T-helper 2 cell treated with Interferon-gamma antibody and Interleukin-4, amounts not matched to agents 5 μg/mL and 100 μg/mL, for 36 hours (primary cell): Measurements from ENCODE around the gene DCANP1.

Source experiments
- DNase-seq: peaks from one replicate; pipeline ENCODE4 v3.0.0; 2021; ENCODE audit warnings: low spot score
- H3K27ac Mint-ChIP-seq: one replicate; pipeline ENCODE4 v1.8.0; 2021; ENCODE audit warnings: mild to moderate bottlenecking, mixed read lengths
- H3K27me3 Mint-ChIP-seq: one replicate; pipeline ENCODE4 v1.8.0; 2021; ENCODE audit warnings: low read depth, mixed read lengths
- H3K36me3 Mint-ChIP-seq: one replicate; pipeline ENCODE4 v1.8.0; 2021; ENCODE audit warnings: low read depth, mixed read lengths
- H3K4me1 Mint-ChIP-seq: one replicate; pipeline ENCODE4 v1.8.0; 2021; ENCODE audit warnings: low read depth, mixed read lengths
- H3K4me3 Mint-ChIP-seq: one replicate; pipeline ENCODE4 v1.8.0; 2022; ENCODE audit warnings: mild to moderate bottlenecking, moderate library complexity, mixed read lengths
- H3K9me3 Mint-ChIP-seq: one replicate; pipeline ENCODE4 v1.8.0; 2021; ENCODE audit warnings: mixed read lengths

Gene DCANP1

DNA sequence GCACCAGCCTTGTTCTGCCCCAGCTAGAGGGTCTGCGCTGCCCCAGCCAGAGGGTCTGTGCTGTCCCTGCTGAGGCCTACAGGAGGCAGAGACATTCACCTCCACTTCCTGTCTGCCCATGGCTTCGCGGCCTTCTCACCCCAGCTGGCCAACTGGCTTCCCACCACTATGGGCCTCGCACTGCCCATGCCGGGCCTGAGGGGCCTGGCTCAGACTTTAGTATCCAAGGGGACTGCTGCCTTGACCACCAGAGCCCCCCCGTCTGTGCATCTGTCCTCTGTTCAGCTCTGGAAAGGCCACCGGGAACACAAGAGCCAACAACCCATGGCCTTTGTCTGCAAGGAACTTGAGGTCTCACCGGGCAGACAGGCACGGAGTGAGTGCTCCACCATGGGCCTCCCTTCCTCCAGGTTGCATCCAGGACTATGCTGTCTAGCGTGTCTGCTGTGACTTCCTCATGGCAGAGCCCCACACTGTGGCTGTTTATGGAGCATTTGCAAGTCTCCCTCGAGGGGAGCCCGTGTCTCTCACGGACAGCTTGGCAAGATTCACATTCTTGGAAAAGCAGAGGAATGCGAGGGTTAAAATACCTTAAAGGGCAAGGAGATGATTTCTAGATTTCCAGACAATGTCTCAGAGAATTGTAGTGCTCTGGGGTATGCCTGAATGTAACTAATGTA lies 1.7 kb downstream of the DCANP1 start:
- H3K27ac Mint-ChIP-seq, result no peak overlapping the region
- no peak for DNase-seq
- no peaks in the 10 kb centered on the region for H3K36me3 Mint-ChIP-seq
- no peaks in the 10 kb centered on the region for H3K9me3 Mint-ChIP-seq
- no peak overlapping the region for H3K4me3 Mint-ChIP-seq
- H3K4me1 Mint-ChIP-seq, result no peaks in the 10 kb centered on the region
- peaks cover 6% of the 10 kb centered on the region for H3K27me3 Mint-ChIP-seq

DNA sequence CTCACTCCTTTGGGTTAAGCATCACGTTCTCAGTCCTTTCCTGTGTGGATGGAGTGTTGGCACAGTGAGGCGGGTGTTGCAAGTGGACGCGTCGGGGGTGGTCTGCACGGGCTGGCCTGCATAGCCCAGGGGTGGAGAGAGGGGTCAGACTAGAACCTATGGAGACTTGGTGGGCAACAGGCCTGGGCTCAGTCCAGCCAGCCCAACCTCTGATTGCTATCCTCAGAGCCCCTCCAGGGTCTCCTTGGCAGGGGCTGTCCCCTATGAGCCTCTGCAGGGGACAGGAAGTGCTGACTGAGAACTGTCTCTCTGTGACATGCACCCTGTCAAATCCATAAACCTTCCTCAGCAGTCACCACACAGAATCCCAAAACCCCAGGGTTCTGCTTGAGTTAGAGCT lies 2.3 kb downstream of the DCANP1 start:
- no peaks in the 10 kb centered on the region for H3K4me1 Mint-ChIP-seq
- no peak for DNase-seq
- no peaks in the 10 kb centered on the region for H3K36me3 Mint-ChIP-seq
- H3K9me3 Mint-ChIP-seq, result no peaks in the 10 kb centered on the region
- no peak overlapping the region for H3K27ac Mint-ChIP-seq
- no peak overlapping the region for H3K4me3 Mint-ChIP-seq
- H3K27me3 Mint-ChIP-seq, result peaks cover 6% of the 10 kb centered on the region

DNA sequence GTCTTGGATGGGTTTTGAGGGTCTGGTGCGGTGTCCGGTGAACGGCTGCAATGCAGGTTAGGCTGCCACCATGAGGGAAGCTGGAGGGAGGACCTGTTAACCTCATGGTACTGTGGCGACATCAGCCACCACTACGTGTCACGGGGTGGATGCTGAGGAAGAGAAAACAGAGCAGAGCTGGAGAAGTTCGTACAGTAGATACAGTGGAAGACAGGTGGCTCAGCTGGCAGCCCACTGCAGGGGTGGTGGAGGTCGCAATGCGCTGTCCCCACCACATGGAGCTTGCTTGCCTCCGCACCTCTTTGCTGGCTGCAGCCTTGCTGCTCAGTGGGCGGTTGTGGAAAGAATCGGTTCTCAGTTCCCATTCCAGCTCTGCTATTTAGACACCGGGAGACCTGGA lies 2.8 kb downstream of the DCANP1 start:
- Mint-ChIP-seq H3K4me3 (no peak overlapping the region), H3K27me3 (peaks cover 6% of the 10 kb centered on the region), H3K9me3 (no peaks in the 10 kb centered on the region), H3K36me3 (no peaks in the 10 kb centered on the region), H3K4me1 (no peaks in the 10 kb centered on the region), H3K27ac (no peak overlapping the region)
- DNase-seq, result no peak

DNA sequence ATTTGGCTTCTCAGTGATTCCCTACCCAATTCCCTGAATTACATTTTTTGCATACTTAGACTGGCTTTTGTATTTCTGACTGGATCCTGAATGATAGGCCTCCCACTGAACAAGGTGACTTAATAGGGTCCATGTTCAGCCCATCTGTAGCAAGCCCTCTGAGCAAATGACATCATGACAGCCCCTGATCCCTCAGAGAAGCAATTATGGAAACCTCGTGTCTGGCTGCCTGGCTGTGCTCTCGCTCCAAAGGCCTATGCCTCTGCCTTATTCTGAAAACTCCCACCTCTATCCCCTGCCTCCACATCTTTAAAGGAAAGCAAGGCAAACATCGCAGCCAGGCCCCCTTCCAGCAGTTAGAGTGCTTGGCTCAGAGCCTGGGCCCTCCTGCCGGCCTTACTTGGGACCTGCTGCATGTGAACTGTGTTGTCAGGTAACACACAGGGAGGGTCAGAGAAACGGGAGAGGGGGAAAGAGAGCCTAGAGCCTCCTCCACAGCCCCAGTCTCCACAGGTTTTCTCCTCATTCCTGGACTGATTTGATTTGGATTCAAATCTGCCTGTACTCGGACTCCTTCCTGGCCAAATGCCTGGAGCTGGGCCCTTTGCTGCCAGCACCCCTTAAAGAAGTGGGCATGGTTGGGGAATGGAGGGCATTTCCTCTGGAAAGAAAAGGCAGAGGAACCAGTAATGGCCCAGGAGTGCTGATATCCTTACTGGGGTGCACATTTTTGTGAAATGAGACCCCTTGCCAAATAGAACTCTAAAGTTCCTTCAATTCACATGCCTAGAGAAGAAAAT lies 3.8 kb downstream of the DCANP1 start:
- no peak for DNase-seq
- no peaks in the 10 kb centered on the region for H3K36me3 Mint-ChIP-seq
- no peaks in the 10 kb centered on the region for H3K9me3 Mint-ChIP-seq
- peaks cover 6% of the 10 kb centered on the region for H3K27me3 Mint-ChIP-seq
- H3K4me1 Mint-ChIP-seq, result no peaks in the 10 kb centered on the region
- no peak overlapping the region for H3K27ac Mint-ChIP-seq
- H3K4me3 Mint-ChIP-seq, result no peak overlapping the region

DNA sequence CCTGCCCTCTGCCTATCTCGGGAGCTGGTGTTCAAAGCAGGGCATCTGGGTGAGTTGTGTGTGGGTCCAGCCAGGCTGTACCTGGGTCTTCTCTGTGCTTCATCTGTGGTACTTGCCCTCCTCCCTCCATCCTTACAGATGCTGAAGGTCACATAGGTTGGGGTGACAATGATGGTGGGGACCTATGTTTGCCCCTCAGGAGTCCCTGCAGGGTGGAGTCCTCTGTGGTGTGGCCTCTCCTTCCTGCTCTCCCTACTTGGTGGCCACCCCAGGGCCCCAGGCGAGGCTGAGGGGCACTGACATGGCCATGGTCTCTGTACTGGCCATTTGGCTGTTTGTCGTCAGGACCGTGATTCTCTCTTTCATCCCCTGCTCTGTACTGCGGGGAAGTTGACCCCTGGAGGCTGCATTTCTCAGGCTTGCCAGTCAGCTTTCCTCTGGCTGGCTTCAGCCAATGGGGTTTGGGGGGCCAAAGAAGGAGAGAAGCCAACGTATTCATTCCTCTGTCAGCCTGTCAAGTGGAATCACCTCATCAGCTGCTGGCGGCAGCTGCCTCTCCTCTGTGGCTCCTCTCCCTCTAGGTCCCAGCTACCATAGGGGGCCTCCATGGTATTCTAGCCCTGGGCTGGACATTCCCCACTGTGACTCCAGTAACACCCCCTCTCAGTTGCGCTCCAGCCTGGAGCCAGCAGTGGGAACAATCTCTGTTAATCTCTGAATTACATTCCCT lies 4.6 kb downstream of the DCANP1 start:
- Mint-ChIP-seq H3K4me1 (no peaks in the 10 kb centered on the region), H3K27ac (no peak overlapping the region), H3K36me3 (no peaks in the 10 kb centered on the region), H3K4me3 (no peak overlapping the region), H3K9me3 (no peaks in the 10 kb centered on the region), H3K27me3 (peaks cover 7% of the 10 kb centered on the region)
- DNase-seq, result no peak

DNA sequence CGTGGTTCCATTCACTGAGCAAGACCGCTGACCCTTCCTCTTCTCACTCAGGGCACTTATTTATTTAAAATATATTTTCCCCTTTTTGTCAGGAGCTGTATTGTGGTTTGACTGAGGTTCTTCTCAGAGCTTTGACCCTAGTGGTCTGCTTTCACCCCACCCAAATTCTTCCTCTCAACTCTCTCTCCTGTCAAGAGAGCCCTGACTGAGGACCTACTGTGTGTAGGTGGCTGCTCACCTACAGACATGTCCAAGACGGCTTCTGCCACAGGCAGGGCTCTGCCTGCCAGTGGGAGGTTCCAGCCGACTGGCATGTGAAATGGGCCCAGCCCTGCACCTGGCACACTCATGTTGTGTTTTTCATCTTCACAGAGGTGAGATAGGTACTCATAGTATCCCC lies 5.2 kb downstream of the DCANP1 start:
- H3K27me3 Mint-ChIP-seq, result peaks cover 9% of the 10 kb centered on the region
- no peaks in the 10 kb centered on the region for H3K36me3 Mint-ChIP-seq
- no peak overlapping the region for H3K27ac Mint-ChIP-seq
- H3K9me3 Mint-ChIP-seq, result no peaks in the 10 kb centered on the region
- no peak overlapping the region for H3K4me3 Mint-ChIP-seq
- no peaks in the 10 kb centered on the region for H3K4me1 Mint-ChIP-seq
- DNase-seq, result no peak

DNA sequence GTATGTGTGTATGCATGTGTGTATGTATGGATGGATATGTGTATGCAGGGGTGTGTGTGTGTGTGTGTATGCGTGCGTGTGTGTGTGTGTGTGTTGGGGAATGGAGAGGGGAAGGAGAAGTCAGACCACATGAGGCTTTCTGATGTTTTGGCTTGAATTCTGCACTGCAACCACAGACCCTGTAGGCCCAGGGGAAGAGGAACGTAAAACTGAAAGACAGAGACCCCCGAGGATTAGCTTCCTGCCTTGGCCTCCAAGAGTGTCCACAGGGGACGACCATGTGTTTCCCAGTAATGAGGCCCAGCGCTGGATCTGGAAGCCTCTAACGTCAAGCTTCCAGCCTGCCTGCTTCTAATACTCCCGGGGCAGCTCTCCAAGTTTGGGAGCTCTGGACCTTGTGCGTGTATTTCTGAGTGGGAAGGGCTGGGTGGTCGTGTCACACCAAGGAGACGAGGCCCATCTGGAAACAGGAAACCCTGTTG lies 5.8 kb downstream of the DCANP1 start:
- Mint-ChIP-seq H3K9me3 (no peaks in the 10 kb centered on the region), H3K27me3 (peaks cover 6% of the 10 kb centered on the region), H3K36me3 (no peaks in the 10 kb centered on the region), H3K4me3 (no peak overlapping the region), H3K27ac (no peak overlapping the region), H3K4me1 (no peaks in the 10 kb centered on the region)
- no peak for DNase-seq

DNA sequence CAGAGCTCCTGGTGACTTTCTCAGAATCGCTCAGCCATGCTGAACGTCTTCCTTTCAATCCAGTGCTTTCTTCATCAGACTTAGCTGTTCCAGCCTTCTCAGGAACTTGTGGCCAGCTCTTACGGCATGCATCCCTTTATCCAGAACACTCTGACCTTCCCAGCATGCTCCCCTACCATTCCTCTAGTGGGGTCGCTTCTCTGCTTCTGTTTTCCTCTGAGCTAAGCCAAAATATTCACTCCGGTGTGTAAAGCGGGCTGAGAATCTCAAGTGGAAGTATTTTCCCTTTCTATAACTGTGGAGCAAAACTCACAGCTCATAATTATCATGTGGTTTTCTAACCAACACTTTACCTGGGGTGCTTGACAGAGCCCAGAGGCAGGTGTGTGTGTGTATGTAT lies 6.2 kb downstream of the DCANP1 start:
- Mint-ChIP-seq H3K27me3 (peaks cover 8% of the 10 kb centered on the region), H3K4me3 (no peak overlapping the region), H3K27ac (no peak overlapping the region), H3K9me3 (no peaks in the 10 kb centered on the region), H3K4me1 (no peaks in the 10 kb centered on the region), H3K36me3 (no peaks in the 10 kb centered on the region)
- DNase-seq, result no peak

DNA sequence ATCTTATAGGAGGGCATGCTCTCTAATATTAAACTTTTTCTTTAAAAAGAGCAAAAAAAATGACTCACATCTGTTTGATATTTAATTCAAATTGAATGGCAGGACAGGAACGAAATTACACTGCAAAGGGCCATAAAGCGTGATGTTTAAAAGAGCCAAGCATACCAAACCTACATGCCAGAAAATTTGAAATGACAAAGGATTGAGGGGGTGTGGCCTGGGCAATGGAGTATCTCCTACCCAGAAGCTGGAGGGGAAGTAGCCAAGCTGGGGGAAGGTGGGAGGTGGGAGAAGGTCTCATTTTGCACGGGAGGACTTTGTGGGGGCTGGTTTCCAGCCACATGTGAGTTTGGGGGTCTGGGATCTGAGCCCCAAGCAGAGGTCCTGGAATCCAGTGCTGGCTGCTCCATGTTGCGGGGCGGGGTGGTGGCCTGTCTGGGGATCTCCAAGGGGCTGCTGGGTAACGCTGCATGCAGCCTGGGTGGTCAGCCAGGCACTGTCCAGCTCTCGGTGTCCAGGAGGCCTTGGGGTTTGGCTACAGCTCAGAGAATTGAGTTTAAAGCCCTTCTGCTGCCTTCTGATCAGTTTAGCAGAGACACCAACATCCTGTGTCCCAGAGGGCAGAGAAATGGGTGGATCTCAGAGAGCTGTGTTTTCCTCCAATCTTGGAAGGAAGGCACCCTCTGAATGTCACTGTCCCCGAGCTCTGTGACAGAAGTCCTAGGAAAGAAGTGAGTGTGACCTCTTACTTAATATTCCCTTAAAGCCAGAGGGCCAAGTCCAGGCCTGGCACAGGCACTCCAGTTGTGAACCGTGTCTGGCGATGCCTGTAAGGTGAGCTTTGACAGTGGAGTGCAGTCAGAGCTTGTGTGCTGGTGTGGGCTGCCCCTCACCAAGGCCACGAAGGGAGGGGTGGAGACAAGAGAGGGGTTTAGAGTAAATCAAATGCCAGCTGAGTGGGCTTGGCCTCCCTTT lies 7.6 kb downstream of the DCANP1 start:
- no peak for DNase-seq
- Mint-ChIP-seq H3K4me3 (no peak overlapping the region), H3K4me1 (no peaks in the 10 kb centered on the region), H3K27ac (no peak overlapping the region), H3K9me3 (no peaks in the 10 kb centered on the region), H3K36me3 (no peaks in the 10 kb centered on the region), H3K27me3 (peaks cover 15% of the 10 kb centered on the region)

DNA sequence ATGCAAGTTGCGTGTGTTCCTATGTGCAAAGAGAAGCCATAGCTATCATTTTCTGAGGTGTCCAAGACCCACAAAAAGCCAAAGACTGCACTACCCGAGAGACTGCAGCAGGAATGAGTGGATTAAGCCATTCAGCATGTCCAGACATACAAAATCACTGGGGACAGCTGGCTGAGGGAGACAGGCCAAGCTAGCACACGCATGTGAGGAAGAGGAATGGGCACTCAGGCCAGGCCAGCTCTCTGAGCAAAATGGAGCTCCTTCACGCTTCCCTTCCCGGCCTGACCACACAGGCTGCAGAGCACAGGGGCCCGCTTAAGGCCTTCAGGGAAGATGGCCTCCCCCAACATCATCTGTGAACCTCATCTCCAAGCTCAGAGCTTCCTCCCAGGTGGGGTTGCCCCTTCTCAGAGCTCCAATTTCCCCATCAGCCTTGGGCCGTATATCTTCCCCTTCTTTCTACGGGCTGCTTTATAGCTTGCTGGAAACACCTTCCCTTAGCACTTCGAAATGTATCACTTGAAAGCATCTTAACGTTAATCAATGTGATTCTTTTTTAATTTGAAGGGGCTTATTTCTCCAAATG lies 8.4 kb downstream of the DCANP1 start:
- no peak overlapping the region for H3K4me3 Mint-ChIP-seq
- no peak for DNase-seq
- H3K27ac Mint-ChIP-seq, result no peak overlapping the region
- H3K36me3 Mint-ChIP-seq, result no peaks in the 10 kb centered on the region
- H3K27me3 Mint-ChIP-seq, result peaks cover 15% of the 10 kb centered on the region
- H3K9me3 Mint-ChIP-seq, result no peaks in the 10 kb centered on the region
- H3K4me1 Mint-ChIP-seq, result no peaks in the 10 kb centered on the region

DNA sequence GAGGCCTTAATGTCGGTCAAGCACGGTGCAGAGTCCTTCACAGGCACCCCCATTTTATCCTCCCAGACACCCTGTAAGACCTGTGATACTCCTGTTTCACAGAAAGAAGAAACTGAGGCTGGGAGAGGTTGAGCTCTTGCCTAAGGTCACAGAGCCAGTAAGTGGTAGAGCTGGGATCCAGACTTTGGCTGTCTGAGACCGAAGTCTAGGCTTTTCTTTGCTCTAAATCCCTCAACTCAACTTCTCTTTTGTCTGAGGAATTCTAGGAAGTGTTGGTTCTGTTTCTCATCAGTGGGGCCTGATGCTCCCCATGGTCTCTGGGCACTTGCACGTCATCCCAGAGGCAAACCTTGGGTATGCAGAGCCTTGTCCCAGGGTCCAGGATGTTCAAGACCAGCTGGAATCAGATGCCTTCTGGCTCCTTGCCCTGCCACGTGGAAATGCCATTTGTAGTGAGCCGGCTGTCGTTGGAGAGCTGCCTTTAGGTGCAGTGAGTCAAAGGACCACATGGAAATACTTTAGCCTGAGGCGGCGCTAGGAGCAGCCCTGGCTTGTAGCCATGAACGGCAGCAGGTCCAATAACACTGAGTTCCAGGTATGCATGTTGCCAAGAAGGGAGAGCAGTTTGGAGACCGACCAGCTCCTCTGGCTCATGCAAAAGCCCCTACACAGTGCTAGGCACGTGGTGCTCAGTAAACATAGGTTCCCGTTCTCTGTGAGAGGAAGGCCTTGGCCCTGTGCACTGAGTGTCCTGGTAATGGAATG lies 9.2 kb downstream of the DCANP1 start:
- H3K36me3 Mint-ChIP-seq, result no peaks in the 10 kb centered on the region
- no peaks in the 10 kb centered on the region for H3K4me1 Mint-ChIP-seq
- no peak for DNase-seq
- H3K27me3 Mint-ChIP-seq, result peaks cover 15% of the 10 kb centered on the region
- H3K9me3 Mint-ChIP-seq, result no peaks in the 10 kb centered on the region
- H3K27ac Mint-ChIP-seq, result no peak overlapping the region
- H3K4me3 Mint-ChIP-seq, result no peak overlapping the region

DNA sequence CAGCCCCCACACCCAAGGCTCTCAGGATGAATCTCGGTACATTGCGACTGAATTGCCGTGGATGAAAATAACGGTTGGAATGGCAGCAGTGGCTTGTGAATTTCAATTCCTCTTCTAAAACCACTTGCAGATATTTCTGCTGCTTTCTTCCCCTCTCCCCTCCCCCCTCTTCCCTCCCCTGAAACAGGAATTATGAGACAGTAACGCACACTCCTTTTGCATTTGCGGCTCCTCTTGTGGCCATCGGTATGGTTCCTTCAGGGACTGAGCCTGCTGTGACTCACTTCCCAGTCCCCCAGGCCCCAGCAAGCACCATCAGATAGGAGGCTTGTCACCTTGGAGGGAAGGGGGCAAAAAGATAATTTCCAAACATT lies 9.7 kb downstream of the DCANP1 start:
- H3K27me3 Mint-ChIP-seq, result peaks cover 15% of the 10 kb centered on the region
- no peak overlapping the region for H3K4me3 Mint-ChIP-seq
- no peaks in the 10 kb centered on the region for H3K9me3 Mint-ChIP-seq

More for the DNA sequence above, 9.7 kb downstream of the DCANP1 start:
- H3K36me3 Mint-ChIP-seq, result no peaks in the 10 kb centered on the region
- DNase-seq, result no peak
- no peak overlapping the region for H3K27ac Mint-ChIP-seq
- no peaks in the 10 kb centered on the region for H3K4me1 Mint-ChIP-seq
